ENCODE measurements around the gene FYCO1.
"Not testable (repeated sequence)": the region's sequence is repeated elsewhere in the genome, so short reads cannot be mapped to it uniquely, and the experiment has no call there.

The FYCO1 gene

DNA sequence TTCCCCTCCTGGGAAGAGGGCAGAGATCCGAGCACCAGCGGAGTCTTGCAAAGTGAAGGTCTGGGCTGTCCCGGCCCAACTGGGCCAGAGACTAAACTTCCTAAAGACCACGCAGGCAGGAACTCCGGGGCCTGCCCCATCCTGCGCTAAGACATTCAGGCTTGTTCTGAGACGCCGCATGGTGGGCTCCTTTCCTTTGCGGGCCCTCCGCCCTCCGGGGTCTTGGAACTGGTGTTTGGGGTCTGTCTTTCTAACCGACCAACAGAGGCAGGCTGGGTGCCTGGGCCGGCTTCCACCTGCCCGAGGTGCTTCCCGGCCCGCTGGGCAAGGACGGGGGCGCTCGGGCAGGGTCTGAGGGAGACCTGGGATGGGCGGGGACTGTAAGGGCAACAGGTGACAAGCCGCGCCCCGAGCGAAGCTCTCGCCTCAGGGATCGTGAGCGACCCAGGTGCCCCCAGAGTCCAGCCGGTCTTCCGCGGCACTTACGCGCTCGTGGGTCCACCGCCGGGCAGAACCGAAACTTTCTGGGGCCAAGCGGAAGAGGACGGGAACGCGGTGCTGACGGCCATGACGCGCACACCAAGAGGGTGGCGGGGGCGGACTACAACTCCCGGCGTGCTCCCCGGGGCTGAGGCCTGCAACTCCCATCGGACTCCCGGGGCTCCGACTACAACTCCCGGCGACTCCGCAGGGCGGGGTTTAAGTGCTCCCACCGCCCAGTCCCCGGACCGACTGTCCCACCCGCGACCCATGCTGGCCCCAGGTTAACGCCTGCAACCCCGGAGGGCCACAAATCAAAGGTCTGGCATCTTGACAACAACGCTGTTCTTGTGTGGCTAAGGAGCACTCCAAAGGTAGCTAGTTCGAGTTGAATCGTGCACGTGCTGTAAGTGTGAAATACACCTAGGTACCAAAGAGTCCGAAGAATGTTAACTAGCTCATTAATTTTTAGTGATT, at the start of gene FYCO1:
Gene FYCO1, minus strand, starts transcription at position 589 of the 957 bp plus-strand sequence. CDS start 10,914 bp downstream, outside the sequence.
- peak within 1 kb of the TSS; percentile 64 for H3K4me3 ChIP-seq (ENCODE audit: low read length)

DNA sequence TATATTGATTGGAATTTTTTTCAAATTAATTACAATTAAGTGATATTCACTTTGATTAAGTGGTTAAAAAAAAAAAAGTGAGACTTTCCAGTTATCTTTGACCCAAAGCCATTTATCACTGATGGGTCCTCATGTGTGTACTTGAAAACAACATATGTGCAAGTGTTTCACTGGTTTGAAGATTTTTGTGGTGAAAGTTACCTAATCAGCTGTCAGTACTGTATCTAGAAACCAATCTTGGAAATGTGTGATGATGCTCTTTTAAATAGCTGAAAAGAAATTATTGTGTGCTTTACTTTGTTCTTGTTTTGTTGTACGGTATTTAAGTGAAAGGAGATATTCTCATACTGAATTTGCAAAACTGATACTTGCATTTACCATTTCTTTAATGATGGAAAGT, 43.3 kb upstream of the FYCO1 start:
- no peak overlapping the region for H3K4me3 ChIP-seq (ENCODE audit: low read length)
- TF ChIP-seq ZNF274 (IDR thresholded peaks at IDR 0.05; ENCODE audit: low read depth, low read length): no peak

More for the DNA sequence above, at the start of gene FYCO1:
- TF ChIP-seq ZNF274 (IDR thresholded peaks at IDR 0.05; ENCODE audit: low read depth, low read length): no peak

DNA sequence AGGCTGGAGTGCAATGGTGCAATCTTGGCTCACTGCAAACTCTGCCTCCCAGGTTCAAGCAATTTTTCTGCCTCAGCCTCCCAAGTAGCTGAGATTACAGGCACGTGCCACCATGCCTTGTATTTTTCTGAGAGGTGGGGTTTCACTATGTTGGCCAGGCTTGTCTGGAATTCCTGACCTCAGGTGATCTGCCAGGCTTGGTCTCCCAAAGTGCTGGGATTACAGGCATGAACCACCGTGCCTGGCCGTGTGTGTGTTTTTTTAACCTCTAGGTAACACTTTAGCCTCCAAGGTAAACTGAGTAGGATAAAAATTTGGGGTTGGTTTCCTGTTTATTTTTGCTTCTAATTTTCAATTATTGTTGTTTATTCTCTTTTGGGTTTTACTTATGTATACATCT, 42.4 kb upstream of the FYCO1 start:
- H3K4me3 ChIP-seq (ENCODE audit: low read length): not testable (repeated sequence)

DNA sequence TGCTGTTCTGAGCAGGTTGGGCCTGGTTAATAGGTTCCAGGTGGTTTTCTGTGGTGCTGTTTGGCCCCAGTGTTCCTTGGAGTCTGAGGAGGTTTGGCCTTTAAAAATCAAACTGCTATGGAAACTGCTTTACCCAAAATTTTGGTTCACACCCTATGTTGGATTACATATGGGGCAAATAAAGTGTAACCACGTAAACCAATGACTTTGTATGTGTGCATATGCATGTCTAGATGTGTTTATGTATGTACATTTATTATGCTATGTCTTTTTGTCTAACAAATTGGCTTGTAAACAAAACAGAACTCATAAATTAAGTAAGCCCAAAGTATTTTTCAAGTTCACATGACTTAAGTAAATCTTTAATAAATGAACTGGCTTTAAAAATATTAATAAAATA, 40.6 kb upstream of the FYCO1 start:
- H3K4me3 ChIP-seq (ENCODE audit: low read length): no peak overlapping the region
- TF ChIP-seq ZNF274 (IDR thresholded peaks at IDR 0.05; ENCODE audit: low read depth, low read length): no peak

DNA sequence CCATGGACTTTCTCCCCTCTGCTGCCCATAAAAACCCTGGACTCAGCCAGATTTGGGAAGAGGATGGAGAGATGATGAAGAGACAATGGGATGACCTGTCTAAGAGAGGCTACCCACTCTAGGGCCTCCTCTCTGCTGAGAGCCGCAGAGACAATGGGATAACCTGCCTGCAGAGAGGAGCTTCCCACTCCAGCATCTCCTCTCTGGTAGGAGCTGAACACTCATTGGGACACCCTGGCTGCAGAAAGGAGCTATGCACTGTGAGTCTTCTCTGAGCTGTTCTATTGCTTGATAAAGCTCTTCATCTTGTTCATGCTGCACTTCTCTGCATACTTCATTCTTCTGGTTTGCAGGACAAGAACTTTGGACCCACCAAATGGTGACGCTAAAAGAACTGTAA, 36.1 kb upstream of the FYCO1 start:
- no peak for TF ChIP-seq ZNF274 (IDR thresholded peaks at IDR 0.05; ENCODE audit: low read depth, low read length)
- H3K4me3 ChIP-seq (ENCODE audit: low read length): no peak overlapping the region

DNA sequence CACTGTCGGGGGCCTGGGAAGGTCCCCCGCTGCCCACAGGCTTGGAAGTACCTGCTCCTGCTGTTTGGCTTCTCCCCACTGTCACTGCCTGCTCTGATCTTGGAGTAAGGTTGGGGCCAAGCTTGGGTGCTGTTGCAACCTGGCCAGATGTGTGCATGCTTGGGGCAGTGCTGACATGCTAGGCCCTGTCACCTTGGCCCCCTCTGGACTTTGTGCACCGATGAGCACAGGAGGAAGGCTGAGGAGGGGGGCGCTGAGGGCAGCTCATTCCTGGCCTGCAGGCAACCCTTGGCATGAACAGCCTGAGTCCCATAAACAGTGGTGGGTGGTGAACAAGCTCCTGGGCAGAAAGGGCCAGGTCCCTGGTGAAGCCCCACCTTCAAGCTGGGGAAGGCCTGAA, 35.6 kb upstream of the FYCO1 start:
- no peak overlapping the region for H3K4me3 ChIP-seq (ENCODE audit: low read length)
- no peak for TF ChIP-seq ZNF274 (IDR thresholded peaks at IDR 0.05; ENCODE audit: low read depth, low read length)

DNA sequence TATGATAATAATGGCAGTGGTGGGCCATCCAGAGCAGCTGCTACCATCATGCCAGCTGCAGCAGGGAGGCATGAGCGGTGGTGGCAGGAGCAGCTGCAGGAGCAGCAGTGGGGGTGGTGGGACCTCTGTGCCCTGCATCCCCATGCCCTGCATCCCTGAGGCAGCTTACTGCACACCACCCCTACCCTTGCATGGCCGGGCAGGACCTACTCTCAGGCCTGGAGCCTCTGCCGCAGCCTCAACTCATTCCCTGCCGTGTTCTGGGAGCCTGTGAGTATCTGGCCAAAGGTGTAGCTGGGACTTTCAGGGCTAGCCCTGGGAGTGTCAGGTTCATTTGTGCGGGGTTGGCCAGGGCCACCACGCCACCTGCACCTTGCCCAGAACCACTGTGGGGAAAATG, 35.0 kb upstream of the FYCO1 start:
- no peak overlapping the region for H3K4me3 ChIP-seq (ENCODE audit: low read length)
- TF ChIP-seq ZNF274 (IDR thresholded peaks at IDR 0.05; ENCODE audit: low read depth, low read length): no peak

DNA sequence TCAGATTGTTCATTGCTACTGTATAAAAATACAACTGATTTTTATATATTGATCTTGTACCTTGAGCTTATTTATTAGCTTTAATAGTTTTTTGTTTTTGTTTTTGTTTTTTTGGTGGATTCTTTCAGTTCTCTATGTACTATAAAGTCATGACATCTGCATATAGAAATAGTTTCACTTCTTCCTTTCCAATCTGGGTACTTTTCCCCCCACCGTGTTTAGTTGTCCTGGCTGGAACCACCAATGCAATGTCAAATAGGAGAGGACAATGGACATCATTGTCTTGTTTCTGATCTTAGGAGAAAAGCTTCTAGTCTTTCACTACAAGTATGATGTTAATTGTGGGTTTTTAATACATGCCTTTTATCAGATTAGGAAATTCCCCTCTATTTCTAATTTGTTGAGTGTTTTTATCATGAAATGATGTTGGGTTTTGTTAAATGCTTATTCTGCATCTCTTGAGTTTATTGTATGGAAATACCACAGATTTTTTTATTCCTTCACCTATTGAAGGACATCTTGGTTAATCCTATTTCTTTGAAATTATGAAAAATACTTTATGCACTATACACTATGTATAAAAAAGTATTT, 34.4 kb upstream of the FYCO1 start:
- TF ChIP-seq ZNF274 (IDR thresholded peaks at IDR 0.05; ENCODE audit: low read depth, low read length): no peak
- no peak overlapping the region for H3K4me3 ChIP-seq (ENCODE audit: low read length)

DNA sequence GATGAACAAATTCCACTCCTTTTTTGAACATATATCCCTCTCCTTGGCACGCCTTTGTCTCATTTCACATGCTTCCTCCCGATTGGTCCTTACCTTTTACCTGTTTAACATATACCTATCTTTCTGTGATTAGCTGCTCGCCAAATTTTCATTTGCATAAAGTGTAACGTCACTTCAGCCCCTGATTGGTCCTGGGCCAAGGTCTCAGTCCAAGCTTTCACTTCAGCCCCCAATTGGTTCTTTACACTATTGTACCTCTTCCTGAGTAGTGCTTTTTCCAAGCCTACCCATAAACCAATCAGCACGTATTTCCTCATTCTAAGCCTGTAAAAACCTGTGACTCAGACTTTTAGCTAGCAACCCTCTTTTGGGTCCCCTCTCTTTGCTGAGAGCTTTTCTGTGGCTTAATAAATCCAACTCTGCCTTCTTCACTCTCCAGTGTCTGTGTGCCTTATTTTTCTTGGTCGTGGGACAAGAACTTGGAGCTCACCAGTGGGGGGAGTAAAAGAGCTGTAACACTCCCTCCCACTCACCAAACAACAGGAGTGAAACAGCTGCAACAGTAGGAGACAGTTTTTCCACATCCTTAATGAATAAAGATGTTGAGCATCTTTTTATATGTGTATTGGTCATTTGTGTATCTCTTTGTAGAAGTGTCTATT, 32.2 kb upstream of the FYCO1 start:
- H3K4me3 ChIP-seq (ENCODE audit: low read length): no peak overlapping the region
- no peak for TF ChIP-seq ZNF274 (IDR thresholded peaks at IDR 0.05; ENCODE audit: low read depth, low read length)

DNA sequence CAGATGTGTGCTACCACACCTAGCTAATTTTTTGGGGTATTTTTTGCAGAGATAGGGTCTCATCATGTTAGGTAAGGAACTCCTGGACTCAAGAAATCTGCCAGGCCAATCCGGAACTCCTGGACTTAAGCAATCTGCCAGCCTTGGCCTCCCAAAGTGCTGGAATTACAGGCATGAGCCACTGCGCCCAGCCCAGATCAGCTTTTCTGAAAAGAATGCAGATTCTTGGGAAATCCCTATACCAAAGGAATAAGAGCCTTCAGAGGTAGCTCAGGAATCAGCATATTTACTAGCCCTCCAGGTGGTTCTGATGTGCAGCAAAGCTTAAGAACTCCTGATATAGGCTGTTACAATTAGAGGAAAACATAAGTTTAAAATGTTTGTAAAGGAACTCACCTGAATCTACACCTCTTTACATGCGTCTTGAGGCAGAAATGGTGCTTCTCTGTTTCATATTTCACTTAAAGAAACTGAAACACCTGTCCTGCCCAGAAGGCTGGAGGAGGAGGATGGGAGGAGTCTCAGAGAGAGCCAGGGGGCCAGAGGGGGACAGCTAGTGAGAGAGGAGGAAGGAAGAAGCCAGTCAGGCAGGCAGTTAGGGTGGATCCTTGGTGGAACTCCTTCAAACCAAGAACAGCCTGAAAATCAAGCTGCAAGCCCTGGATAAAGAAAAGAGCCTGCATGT, 31.5 kb upstream of the FYCO1 start, which contains the start of gene XCR1:
Gene XCR1, minus strand, starts transcription at position 463 of the 685 bp plus-strand sequence. CDS start 5,536 bp downstream, outside the sequence.
- no peak within 1 kb of the TSS for H3K4me3 ChIP-seq (ENCODE audit: low read length)
- no peak for TF ChIP-seq ZNF274 (IDR thresholded peaks at IDR 0.05; ENCODE audit: low read depth, low read length)

DNA sequence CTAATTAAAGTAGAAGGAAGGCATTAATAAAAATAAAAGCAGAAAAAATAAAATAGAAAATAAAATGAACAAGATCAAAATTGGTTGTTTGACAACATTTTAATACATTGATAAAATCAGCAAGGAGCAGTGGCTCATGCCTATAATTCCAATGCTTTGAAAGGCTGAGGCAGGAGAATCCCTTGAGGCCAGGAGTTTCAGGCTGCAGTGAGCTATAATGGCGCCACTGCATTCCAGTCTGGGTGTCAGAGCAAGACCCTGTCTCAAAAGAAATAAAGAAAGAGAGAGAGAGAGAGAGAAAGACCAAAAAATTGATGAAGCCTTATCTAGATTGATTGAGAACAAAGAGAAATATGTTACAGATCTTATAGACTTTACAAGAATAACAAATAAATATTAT, 29.5 kb upstream of the FYCO1 start:
- no peak for TF ChIP-seq ZNF274 (IDR thresholded peaks at IDR 0.05; ENCODE audit: low read depth, low read length)
- no peak overlapping the region for H3K4me3 ChIP-seq (ENCODE audit: low read length)

DNA sequence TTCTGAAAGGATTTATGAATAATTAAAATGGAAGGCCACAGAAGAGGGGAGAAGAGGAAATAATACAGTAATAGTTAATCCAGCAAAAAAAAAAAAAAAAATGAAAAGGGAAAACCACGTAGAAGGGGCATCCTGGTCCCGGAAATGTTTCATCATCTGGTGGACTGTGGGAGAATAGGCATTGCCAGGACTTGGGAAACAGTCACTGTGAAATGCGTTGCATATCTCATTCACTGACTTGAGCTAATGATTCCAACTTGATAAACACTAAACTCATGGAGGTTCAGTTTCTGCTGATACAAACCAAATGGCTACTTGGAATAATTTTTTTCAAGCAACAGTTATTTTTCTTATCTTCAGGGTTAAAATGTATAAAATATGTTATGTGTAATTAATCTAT, 28.5 kb upstream of the FYCO1 start:
- no peak overlapping the region for H3K4me3 ChIP-seq (ENCODE audit: low read length)
- TF ChIP-seq ZNF274 (IDR thresholded peaks at IDR 0.05; ENCODE audit: low read depth, low read length): no peak

DNA sequence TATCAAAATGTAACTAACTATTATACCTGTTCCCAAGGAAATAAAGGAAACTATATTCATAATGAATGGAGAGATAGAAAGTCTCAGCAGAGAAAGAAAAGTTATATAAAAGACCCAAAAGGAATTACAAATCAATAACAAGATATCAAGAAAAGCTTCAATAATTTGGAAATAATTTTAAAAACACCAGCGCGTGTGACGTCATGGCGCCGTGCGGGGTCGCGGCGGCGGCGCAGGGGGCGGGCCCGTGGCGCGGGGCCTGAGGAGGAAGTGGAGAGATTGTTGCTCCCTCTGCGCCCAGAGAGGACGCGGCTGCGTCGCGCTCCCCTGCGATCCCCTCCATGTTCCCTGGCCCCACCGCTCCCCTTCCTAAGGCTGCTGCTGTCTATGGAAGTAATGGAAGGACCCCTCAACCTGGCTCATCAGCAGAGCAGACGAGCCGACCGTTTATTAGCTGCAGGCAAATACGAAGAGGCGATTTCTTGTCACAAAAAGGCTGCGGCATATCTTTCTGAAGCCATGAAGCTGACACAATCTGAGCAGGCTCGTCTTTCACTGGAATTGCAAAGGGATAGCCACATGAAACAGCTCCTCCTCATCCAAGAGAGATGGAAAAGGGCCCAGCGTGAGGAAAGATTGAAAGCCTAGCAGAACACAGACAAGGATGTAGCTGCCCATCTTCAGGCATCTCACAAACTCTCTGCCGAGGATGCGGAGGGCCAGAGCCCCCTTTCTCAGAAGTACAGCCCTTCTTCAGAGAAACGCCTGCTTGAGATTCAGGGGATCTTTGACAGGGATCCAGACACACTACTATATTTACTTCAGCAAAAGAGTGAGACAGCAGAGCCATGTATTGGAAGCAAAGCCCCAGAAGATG, 27.5 kb upstream of the FYCO1 start:
- TF ChIP-seq ZNF274 (IDR thresholded peaks at IDR 0.05; ENCODE audit: low read depth, low read length): no peak

More for the DNA sequence above, 27.5 kb upstream of the FYCO1 start:
- H3K4me3 ChIP-seq (ENCODE audit: low read length): no peak overlapping the region
